Limb (tissue), 2 donors: ENCODE measurements around the gene AGPS.
"Not testable (repeated sequence)": the region's sequence is repeated elsewhere in the genome, so short reads cannot be mapped to it uniquely, and the experiment has no call there.

Source experiments
- DNase-seq, 2 donors: peaks; one replicate each; pipeline ENCODE4 v3.0.0-alpha.2; 2016; ENCODE audit errors: extremely low spot score in 2 of 2

The AGPS gene

DNA sequence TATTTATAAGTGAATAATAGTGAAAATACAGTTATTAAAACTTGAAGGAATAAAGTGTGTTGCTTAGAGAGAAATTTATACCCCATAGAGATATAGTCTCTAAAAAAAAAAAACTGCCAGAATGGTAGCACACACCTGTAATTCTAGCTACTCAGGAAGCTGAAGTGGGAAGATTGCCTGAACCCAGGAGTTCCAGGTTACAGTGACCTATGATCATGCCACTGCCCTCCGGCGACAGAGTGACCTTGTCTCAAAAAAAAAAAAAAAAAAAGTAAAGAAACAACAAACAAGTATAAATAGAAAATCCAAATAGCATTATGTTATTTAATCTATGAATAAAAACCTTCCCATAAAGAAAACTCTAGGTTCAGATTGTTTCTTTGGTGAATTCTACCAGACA, 7.4 kb upstream of the AGPS start:
- DNase-seq, result no peak

- no peak for DNase-seq
Measured at GRCh38 chr2:177391822-177392372, 676 bp upstream of the AGPS start.

DNA sequence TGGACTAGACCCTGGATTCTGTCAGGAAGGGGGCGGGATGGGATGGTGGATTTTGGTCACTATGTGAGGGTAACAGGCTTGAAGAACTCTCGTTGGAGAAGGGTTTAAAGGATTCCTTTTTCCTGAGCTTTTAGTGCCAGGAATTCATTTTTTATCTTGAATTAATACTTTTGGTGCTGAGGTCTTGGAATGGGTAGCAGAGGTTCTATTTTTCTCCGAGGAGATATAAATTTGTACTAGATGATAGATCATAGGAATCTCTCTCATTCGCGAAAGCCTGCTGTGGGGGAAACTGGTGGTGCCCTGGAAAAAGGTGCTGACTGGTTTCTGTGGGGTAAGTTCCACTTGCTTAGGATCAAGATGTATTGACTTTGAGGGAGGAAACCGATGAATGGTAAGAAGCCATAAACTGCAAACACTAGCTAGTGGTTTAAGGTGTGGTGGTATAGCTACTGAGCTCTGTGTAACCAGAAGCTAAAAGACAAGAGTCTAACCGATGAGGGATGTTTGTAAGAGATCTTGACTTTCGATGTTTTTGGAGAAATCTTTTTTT, 706 bp downstream of the AGPS start:
- peak in 1 of 2 donors; percentile 13 for DNase-seq

GRCh38 chr2:177393824-177394593, 1.4 kb downstream of the AGPS start:
- no peak for DNase-seq

DNA sequence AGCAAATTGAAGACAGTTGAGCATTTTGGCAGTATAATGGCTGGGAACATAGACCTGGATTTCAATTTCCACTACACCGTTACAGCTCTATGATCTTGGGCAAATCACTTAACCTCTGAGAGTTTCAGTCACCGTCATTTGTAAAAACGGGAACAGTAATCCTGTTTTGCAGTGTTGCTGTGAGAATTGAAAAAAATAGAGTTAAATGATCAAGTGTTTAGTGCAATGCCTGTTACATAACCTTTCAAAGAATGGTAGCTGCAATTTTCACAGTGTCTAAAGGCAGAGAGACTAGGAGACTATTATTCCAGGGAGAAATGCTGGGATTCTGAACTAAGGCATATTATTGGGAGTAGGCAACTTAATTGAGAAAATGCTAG, 2.0 kb downstream of the AGPS start:
- no peak for DNase-seq

DNA sequence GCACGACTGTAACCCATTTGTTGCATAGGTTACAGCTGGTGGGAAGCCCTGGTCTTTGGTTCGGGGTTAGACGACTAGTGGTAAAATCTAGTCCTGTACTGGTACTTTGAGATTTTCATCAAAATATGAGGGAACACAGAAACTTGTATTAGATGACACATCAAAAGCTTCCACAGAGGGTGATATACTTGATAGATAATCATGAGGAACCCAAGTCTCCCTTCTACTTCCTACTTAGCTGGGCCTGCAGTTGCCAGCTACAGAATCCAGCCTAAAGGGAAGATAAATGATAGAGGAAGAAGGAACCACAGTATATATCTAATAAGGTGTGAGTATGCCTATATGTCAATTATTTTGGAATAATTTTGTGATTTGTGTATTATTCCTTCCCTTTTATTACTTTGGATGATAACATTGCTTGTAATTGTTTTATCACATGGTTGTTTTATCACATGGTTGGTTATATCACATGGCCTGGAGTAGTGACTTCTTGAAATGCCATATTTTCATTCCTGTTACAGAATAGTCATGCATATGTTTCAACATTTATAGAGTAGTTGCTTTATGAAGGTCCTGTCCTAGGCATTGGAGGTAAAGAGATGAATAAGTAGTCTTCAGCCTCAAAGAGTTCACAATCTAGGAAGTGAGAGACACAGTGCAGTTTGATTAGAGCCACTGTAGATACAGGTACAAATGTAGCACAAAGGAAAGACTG, 2.9 kb downstream of the AGPS start:
- no peak for DNase-seq

- DNase-seq, result no peak
Measured at GRCh38 chr2:177396703-177397460, 4.3 kb downstream of the AGPS start.

DNA sequence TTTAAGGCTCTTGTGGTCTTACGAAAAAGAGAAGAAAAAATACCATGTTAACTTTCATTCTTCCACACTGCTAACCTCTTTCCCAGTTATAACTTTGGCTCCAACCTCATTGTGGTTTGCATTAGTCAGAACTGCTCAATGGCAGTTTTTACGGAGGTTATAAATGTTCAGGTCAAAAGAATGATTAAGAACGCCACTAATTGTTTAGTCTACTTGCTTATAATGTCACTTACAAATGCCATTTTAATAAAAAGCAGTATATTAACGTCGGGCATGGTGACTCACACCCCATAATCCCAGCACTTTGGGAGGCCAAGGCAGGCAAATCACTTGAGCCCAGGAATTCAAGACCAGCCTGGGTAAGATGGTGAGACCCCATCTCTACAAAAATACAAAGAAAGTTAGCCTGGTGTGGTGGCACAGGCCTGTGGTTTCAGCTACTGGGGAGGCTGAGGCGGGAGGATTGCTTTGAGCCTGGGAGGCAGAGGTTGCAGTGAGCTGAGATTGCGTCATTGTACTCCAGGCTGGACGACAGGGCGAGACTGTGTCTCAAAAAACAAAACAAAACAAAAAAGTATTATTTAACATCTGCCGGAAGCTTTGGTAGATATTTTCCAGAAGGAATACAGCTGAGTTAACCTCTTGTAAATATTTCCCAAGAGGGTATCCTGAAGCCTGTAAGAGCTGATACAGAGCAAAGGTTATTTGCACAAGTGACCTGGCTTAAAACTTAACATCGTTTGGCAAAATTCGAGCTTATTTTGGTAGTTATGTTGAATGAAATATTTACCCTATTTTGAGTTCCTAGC, 5.1 kb downstream of the AGPS start:
- DNase-seq, result no peak

GRCh38 chr2:177398290-177398683, 5.7 kb downstream of the AGPS start:
- DNase-seq, result no peak

DNA sequence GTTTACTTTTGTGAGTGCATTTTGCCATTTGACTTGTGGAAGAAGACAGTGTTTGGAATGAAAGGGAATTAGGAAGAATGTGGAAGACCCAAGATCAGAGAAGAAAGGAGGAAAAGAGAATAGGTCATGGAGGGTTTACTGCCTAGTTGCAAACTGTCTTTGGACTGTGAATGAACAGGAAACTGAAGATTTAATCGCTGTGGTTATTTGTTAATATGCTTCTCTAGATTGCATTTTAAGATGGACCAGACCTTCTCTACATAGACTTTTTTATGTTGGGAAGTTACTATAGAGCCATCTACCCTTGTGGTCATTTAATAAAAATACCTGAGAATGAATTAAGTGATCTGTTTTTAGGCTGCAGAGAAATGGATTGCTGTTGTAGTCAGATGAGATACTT, 6.2 kb downstream of the AGPS start:
- no peak for DNase-seq

GRCh38 chr2:177399376-177399775, 6.8 kb downstream of the AGPS start:
- DNase-seq, result no peak

DNA sequence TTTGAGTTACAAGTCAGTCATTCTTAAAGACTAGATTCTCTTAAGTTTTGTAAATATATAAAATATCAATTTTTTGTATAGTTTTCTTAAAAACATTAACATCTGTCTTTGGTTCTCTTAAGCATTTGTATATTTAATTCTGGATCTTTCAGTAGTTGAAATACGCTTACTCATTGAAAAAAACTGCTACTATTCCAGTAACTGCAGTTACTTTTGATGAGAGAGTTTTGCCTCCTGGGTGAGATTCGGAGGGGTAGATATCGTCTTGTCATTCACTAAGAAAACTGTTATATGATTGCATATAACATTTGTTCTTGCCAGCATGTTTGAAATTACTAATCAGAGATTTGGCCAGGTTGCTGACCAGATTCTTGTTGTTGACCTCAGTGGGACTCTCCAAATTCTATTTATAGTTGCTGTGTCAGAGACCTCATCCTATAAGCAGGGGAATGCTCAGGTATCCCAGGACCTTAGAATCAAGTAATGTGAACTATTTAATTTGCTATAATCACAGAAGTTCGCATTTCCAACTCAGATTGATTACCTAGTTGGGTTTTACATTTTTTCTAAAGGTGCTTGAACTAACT, 7.9 kb downstream of the AGPS start:
- DNase-seq, result no peak

DNA sequence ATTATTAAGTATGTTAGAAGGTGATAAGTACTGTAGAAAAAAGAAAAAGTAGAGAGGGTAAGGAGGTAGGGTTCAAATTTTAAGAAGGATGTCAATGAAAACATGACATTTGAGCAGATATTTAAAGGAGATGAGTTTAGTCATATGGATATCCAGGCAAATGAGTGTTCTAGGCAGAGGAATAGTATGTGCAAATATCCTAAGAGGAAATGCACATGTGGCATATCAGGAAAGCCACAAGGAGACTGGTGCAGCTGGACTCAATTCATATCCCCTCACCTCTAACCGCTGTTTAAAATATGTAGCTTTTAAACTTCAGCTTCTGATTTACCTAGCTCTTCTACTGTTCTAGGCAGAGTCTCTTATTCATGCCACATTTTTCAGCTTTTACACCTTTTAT, 9.5 kb downstream of the AGPS start:
- no peak for DNase-seq

GRCh38 chr2:177403838-177404237, 11.3 kb downstream of the AGPS start:
- DNase-seq, result no peak

DNA sequence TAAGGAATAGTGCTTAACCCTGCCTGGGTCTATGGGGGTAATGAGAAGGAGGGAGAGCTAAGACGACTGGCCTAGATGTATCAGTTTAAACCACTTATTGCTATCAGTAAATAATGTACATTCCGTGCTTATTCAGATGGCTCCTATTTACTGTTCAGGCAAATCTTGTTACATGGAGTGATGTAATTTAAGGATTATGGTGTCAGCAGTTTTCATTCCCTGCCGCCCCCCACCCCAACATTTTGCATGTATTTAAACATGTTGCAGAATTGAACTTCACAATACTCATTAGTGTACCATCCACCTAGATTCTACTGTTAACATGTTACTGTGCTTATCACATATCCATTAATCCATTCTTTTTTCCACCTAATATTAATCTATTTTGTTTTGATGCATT, 11.7 kb downstream of the AGPS start:
- no peak for DNase-seq

- DNase-seq, result no peak
Measured at GRCh38 chr2:177405029-177405692, 12.6 kb downstream of the AGPS start.

- DNase-seq, result no peak
Measured at GRCh38 chr2:177406182-177406581, 13.6 kb downstream of the AGPS start.

DNA sequence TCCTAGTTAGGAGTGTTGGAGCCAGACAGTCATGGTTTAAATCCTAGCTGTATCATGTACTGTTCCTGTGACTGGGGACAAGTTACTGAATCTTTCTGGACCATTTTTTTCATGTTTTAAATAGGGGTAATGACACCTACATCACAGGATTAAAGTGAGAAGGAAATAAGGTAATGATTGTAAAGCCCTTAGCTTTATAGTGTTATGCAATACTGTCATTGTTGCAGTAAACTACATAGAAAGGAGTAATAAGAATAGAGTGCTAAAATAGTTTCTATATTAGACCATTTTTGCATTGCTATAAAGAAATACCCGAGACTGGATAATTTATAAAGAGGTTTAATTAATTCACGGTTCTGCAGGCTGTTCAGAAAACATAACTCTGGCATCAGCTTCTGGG, 14.5 kb downstream of the AGPS start:
- DNase-seq, result no peak

GRCh38 chr2:177410629-177411028, 18.1 kb downstream of the AGPS start:
- not testable (repeated sequence) for DNase-seq

GRCh38 chr2:177413703-177414102, 21.1 kb downstream of the AGPS start:
- no peak for DNase-seq
